Suprapubic skin (tissue), 4 donors: ENCODE data around the gene GOLGA6D. TPM values are rescaled to one million over a fixed set of nuclear protein-coding genes. Genes with fewer than 3 reads are reported as not detected.
"Not testable (repeated sequence)": the region's sequence is repeated elsewhere in the genome, so short reads cannot be mapped to it uniquely, and the experiment has no call there.

Experiments used
- DNase-seq, 2 donors: peaks; one replicate each; pipeline ENCODE4 v3.0.0-alpha.2; 2019; ENCODE audit warnings: low spot score in 2 of 2
- H3K27ac ChIP-seq: fragments of 200-600 bp; sonication (generic); one replicate; pipeline ENCODE4 v1.5.1; 2019
- H3K27me3 ChIP-seq: fragments of 200-600 bp; sonication (generic); one replicate; pipeline ENCODE4 v1.5.1; 2019
- H3K36me3 ChIP-seq: fragments of 200-600 bp; sonication (generic); one replicate; pipeline ENCODE4 v1.5.1; 2019
- H3K4me1 ChIP-seq: fragments of 200-600 bp; sonication (generic); one replicate; pipeline ENCODE4 v1.5.1; 2019
- H3K4me3 ChIP-seq: fragments of 200-600 bp; sonication (generic); one replicate; pipeline ENCODE4 v1.5.1; 2019; ENCODE audit warnings: mild to moderate bottlenecking
- H3K9me3 ChIP-seq: fragments of 200-600 bp; sonication (generic); one replicate; pipeline ENCODE4 v1.5.1; 2019
- EP300 ChIP-seq: sonication (generic); formaldehyde crosslinking; IDR thresholded peaks from one replicate; pipeline ENCODE4 v1.6.1; 2017; ENCODE audit warnings: antibody characterized with exemption
- POLR2A ChIP-seq, 2 donors: fragments of 450-650 bp; IDR thresholded peaks; one replicate each; pipeline ENCODE4 v1.6.1; 2017; ENCODE audit warnings: antibody characterized with exemption in 2 of 2, mild to moderate bottlenecking in 2 of 2, moderate library complexity in 2 of 2
- POLR2AphosphoS5 ChIP-seq, 3 donors: sonication (generic); formaldehyde crosslinking; IDR thresholded peaks; one replicate each; pipeline ENCODE4 v1.6.1; 2017; ENCODE audit warnings: antibody characterized with exemption in 3 of 3
- WGBS: methylation state at CpG from one replicate; pipeline ENCODE4 v1.1.5; 2018; 5-methylcytosine and 5-hydroxymethylcytosine counted together
- total RNA-seq, 4 donors: library from RNA; depleted of rRNA; stranded (reverse); fragments of >200 nt; gene quantifications; one replicate each; pipeline ENCODE4 v1.1.0, GENCODE V29; 2016
- TF ChIP-seq, protein P1 (sequence below), 2 donors: fragments of 200-600 bp in 1 of 2; fragments of 450-650 bp in 1 of 2; sonication (generic) in 1 of 2; IDR thresholded peaks; one replicate each; pipeline ENCODE4 v1.5.1; 2016 to 2019; ENCODE audit warnings: antibody characterized with exemption in 2 of 2, mild to moderate bottlenecking in 1 of 2, moderate library complexity in 1 of 2

Gene GOLGA6D
- total RNA-seq, 4 donors from 2014 or later, result 0.72 TPM; not detected in 3

DNA sequence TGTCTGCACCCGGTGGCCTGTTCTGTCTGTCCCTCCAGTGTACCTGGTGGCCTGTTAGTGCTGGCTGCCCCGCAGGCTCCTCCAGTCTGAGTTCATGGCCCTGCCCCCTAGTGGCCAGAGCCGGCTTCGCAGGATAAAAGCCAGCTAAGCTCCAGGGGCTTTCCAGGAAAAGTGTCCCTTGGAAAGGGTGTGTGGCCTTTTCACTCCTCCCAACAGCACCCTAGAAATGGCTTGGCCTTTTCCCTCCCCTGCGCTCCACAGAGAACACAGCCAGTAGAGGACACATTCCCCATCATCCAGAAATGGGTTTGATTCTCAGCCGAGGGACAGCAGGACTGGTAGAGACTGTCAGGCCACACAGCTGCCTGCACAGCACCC is 16.7 kb downstream of the GOLGA6D start:
- H3K9me3 ChIP-seq, H3K4me3 ChIP-seq, H3K36me3 ChIP-seq, H3K27me3 ChIP-seq, H3K4me1 ChIP-seq, DNase-seq, H3K27ac ChIP-seq: not testable (repeated sequence)
- TF ChIP-seq, protein P1, sequence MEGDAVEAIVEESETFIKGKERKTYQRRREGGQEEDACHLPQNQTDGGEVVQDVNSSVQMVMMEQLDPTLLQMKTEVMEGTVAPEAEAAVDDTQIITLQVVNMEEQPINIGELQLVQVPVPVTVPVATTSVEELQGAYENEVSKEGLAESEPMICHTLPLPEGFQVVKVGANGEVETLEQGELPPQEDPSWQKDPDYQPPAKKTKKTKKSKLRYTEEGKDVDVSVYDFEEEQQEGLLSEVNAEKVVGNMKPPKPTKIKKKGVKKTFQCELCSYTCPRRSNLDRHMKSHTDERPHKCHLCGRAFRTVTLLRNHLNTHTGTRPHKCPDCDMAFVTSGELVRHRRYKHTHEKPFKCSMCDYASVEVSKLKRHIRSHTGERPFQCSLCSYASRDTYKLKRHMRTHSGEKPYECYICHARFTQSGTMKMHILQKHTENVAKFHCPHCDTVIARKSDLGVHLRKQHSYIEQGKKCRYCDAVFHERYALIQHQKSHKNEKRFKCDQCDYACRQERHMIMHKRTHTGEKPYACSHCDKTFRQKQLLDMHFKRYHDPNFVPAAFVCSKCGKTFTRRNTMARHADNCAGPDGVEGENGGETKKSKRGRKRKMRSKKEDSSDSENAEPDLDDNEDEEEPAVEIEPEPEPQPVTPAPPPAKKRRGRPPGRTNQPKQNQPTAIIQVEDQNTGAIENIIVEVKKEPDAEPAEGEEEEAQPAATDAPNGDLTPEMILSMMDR (IDR thresholded peaks at IDR 0.05), result peak in 1 of 2 donors; percentile 59
- WGBS, result no CpG with 5 or more reads among the region's 6 CpGs

DNA sequence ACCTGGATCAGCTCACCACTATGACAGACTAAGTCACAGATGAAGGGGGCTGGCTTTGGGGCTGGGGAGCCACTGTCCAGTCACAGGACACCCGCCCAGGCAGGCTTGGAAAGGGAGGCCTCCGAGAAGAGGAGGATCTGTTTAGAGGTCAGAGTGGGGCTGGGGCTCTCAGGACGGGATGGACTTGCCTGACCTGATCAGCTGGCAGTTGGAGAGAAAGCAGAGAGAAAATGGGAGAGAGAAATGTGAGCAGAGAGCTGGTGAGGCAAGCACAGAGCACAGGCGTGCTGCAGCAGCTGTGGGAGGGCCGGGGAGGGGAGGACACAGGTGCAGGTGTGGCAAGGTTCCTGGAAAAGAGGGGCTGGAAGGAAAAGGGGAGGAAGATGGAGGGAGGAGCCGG is 17.4 kb downstream of the GOLGA6D start:
- not testable (repeated sequence) for H3K27me3 ChIP-seq, H3K9me3 ChIP-seq, H3K36me3 ChIP-seq, H3K4me1 ChIP-seq, H3K27ac ChIP-seq, H3K4me3 ChIP-seq, DNase-seq
- 69% methylated on average over 5 of the region's 6 CpGs for WGBS

DNA sequence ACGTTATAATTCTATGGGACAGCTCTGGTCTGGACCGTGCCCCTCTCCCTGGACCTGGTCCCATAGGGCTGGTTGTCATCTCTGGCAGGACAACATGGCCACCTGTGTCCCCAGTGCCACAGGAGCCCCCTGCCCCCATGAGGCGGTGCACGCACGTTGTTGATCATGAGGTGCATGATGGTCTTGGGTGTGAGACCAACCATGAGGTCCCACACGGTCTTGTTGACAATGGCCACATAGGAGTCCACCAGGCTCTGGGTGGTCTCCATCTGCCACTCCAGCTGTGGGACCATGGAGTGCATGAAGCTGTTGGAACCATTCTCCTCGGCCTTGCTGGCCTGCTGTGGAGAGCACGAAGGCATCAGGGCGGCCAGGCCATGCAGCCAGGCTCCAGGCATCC is 19.7 kb downstream of the GOLGA6D start:
- Histone ChIP-seq H3K4me1 (no peaks in the 10 kb centered on the region), H3K4me3 (no peak overlapping the region), H3K27ac (no peak overlapping the region), H3K9me3 (no peaks in the 10 kb centered on the region), H3K27me3 (peaks cover 10% of the 10 kb centered on the region), H3K36me3 (no peaks in the 10 kb centered on the region)
- WGBS, result 85% methylated on average over 7 of the region's 9 CpGs
- TF ChIP-seq, protein P1 (IDR thresholded peaks at IDR 0.05), result no peak
- TF ChIP-seq POLR2A (IDR thresholded peaks at IDR 0.05) (no peak), EP300 (no peak), POLR2AphosphoS5 (IDR thresholded peaks at IDR 0.05) (no peak)
- no peak for DNase-seq

DNA sequence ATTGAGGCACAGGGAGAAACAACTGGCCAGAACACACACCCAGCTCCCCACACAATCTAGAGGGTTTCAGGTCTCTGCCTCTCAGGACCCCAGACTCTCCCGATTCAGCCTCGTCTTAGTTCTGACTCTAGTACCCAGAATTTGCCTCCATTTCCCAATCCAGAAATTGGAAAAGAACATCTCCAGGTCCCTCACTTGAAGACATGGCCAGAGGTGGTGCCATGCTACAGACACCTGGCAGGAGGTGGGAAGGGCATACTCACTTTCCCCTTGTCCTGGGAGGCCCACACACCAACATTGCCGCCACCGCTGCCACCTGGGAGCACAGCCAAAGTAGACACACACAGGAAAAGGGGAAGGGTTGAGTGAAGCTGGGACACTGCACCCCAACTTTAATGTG is 20.1 kb downstream of the GOLGA6D start:
- peaks cover 12% of the 10 kb centered on the region for H3K27me3 ChIP-seq
- not testable (repeated sequence) for H3K36me3 ChIP-seq, H3K9me3 ChIP-seq, H3K4me1 ChIP-seq, H3K27ac ChIP-seq, H3K4me3 ChIP-seq, DNase-seq
- WGBS, result 89% methylated on average over 4 of the region's 4 CpGs

DNA sequence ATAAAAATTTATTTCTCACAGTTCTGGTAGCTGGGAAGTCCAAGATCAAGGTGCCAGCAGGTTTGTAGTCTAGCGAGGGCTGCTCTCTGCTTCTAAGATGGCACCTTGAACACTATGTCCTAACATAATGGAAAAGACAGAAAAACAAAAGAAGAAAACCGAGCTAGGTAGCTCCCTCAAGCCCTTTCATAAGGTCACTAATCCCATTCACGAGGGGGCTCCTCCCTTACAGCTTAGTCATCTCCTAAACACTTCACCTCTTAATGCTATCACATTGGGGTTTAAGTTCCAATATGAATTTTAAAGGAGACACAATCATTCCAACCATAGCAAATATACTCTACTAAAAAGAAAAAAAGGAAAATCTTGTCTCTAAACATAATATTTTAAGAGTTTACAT is 23.6 kb downstream of the GOLGA6D start:
- Histone ChIP-seq H3K4me1 (no peaks in the 10 kb centered on the region), H3K9me3 (no peaks in the 10 kb centered on the region), H3K27me3 (peaks cover 23% of the 10 kb centered on the region), H3K36me3 (no peaks in the 10 kb centered on the region), H3K4me3 (no peak overlapping the region), H3K27ac (no peak overlapping the region)
- TF ChIP-seq POLR2AphosphoS5 (IDR thresholded peaks at IDR 0.05) (no peak), POLR2A (IDR thresholded peaks at IDR 0.05) (no peak), EP300 (no peak)
- TF ChIP-seq, protein P1 (IDR thresholded peaks at IDR 0.05), result no peak
- WGBS, result 70% methylated on average over 3 of the region's 3 CpGs
- no peak for DNase-seq

DNA sequence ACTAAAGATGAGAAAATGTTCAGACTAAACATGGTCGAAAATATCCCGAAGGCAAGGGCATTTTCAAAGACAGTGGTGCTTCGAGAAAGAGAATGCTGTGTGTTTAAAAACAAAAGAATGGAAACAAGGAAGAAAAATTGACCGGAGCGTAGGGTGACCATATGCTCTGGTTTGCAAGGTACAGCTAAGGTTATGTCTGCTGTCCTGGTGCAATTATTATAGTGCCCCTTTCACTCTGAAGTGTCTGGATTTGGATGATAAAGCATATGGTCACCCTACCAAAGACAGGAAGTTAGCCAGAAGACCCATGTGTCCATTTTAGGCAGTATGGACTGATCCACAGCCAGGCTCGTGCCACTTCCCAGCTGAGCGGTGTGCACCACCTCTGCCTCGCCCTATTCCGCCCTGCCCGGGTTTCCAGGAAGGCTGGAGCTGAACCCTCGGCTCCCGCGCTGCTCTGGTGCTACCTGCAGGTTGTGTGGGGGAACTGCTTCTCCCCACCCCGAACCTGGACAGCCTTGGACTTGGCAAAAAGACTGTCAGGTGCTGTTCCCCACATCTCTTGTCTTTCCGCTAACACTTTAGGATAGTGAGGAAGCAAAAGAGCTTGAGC is 25.2 kb downstream of the GOLGA6D start:
- TF ChIP-seq, protein P1 (IDR thresholded peaks at IDR 0.05), result peak in 1 of 2 donors; percentile 28
- TF ChIP-seq POLR2A (IDR thresholded peaks at IDR 0.05) (no peak), EP300 (no peak), POLR2AphosphoS5 (IDR thresholded peaks at IDR 0.05) (no peak)
- WGBS, result 50% methylated on average over 9 of the region's 15 CpGs
- no peak overlapping the region for H3K27ac ChIP-seq
- no peaks in the 10 kb centered on the region for H3K36me3 ChIP-seq
- DNase-seq, result no peak
- peaks cover 23% of the 10 kb centered on the region for H3K27me3 ChIP-seq
- no peaks in the 10 kb centered on the region for H3K4me1 ChIP-seq
- H3K9me3 ChIP-seq, result no peaks in the 10 kb centered on the region
- H3K4me3 ChIP-seq, result no peak overlapping the region
